SK-N-SH (cell line): ENCODE data around the gene ADGRB2.

Experiments
- EZH2phosphoT487 ChIP-seq: fragments of 200-600 bp; sonication (generic); IDR thresholded peaks from 2 replicates; pipeline ENCODE4 v1.6.1; 2017; ENCODE audit warnings: low read depth, mixed run types, mild to moderate bottlenecking, antibody characterized with exemption, moderate library complexity, borderline replicate concordance
- FOSL2 ChIP-seq: IDR thresholded peaks from 2 replicates; pipeline ENCODE4 v1.4.0; 2012; ENCODE audit warnings: low read depth, mild to moderate bottlenecking, moderate library complexity, borderline replicate concordance
- JUND ChIP-seq: IDR thresholded peaks from 2 replicates; pipeline ENCODE4 v1.4.0; 2012
- MXI1 ChIP-seq: IDR thresholded peaks from 2 replicates; pipeline ENCODE4 v1.6.1; 2012; ENCODE audit warnings: mild to moderate bottlenecking, low read depth, low read length, improper control_type of control experiment
- POLR2AphosphoS5 ChIP-seq: IDR thresholded peaks from 2 replicates; pipeline ENCODE4 v1.6.1; 2012; ENCODE audit warnings: low read depth, low read length
- SMC3 ChIP-seq: IDR thresholded peaks from 2 replicates; pipeline ENCODE4 v1.6.1; 2012; ENCODE audit warnings: low read depth, low read length, improper control_type of control experiment
- TF ChIP-seq, protein P1 (sequence below): fragments of 200-600 bp; sonication (generic); IDR thresholded peaks from 2 replicates; pipeline ENCODE4 v1.6.1; 2017; ENCODE audit warnings: antibody characterized with exemption, mild to moderate bottlenecking, moderate library complexity

- TF ChIP-seq MXI1 (no peak), JUND (no peak), POLR2AphosphoS5 (no peak), EZH2phosphoT487 (no peak), FOSL2 (no peak), SMC3 (no peak)
- TF ChIP-seq, protein P1, sequence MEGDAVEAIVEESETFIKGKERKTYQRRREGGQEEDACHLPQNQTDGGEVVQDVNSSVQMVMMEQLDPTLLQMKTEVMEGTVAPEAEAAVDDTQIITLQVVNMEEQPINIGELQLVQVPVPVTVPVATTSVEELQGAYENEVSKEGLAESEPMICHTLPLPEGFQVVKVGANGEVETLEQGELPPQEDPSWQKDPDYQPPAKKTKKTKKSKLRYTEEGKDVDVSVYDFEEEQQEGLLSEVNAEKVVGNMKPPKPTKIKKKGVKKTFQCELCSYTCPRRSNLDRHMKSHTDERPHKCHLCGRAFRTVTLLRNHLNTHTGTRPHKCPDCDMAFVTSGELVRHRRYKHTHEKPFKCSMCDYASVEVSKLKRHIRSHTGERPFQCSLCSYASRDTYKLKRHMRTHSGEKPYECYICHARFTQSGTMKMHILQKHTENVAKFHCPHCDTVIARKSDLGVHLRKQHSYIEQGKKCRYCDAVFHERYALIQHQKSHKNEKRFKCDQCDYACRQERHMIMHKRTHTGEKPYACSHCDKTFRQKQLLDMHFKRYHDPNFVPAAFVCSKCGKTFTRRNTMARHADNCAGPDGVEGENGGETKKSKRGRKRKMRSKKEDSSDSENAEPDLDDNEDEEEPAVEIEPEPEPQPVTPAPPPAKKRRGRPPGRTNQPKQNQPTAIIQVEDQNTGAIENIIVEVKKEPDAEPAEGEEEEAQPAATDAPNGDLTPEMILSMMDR, result no peak
Measured at GRCh38 chr1:31679091-31679490, 85.0 kb downstream of the ADGRB2 start.
